Cardiac septum (tissue), 1 donor: ENCODE measurements around the gene GTF2H4. TPM values are rescaled to one million over a fixed set of nuclear protein-coding genes. Genes with fewer than 3 reads are reported as not detected.

ENCODE experiments used
- DNase-seq: peaks from one replicate; pipeline ENCODE4 v3.0.0-alpha.2; 2020; ENCODE audit warnings: low spot score
- intact Hi-C: fragments of 100-400 bp; cut with DNase I; formaldehyde crosslinking; loops from one replicate; pipeline ENCODE4 v1.14.0; 2022
- total RNA-seq: library from RNA; stranded (reverse); fragmentation: NEBNext Ultra II Directional; extraction: Animal tissue kit (Norgen Biotek cat#: 25700); gene quantifications from one replicate; pipeline ENCODE4 v1.2.1, GENCODE V29; 2021
- donor health status: DM: no; HTN: no; CAD: no.

The GTF2H4 gene
- total RNA-seq, 1 donor from 2014 or later = 16.0 TPM

DNA sequence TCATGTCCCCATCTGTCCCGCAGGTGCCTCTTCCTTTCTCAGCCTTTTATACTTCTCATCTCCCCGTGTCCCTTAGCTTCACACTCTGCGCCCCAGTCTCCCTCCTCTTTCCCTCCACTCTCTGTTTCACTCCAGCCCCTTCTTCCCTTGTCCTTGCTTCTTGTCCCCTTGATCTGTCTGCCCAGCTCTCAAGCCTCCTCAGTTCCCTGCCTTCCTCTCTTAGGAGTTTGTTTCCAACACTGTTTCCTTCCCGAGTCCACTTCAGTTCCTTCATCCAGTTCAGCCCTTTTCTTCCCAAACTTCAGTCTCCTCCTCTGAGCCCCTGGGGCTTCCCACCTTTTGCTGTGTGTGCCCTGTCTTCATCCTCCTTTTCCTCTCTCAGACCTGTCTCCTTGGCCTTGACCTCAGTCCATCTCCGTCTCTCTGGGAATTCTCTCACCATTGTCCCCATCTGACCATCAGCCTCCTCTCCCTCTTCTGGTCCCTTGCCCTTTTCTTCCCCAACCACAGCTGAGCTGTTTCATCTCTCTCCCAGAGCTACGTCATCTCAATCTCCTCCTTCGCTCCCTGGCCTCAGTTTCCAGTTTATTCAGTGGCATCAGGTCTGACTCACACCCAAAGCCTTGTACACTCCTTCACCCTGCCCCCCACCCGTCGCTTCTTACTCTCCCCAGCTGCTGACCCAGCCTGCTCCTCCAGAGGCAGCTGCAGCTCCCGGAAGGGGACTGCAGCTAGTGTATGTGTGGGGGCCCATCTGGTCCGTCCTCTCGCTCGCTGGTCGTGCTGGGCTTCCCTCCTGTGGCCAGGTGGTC lies 26.4 kb upstream of the GTF2H4 start:
- intact Hi-C loops = loop anchor here (2.0 to 5.0 kb wide), 2 partner anchors 135 to 204 kb away; no protein-coding TSS in a partner anchor
- DNase-seq = no peak

DNA sequence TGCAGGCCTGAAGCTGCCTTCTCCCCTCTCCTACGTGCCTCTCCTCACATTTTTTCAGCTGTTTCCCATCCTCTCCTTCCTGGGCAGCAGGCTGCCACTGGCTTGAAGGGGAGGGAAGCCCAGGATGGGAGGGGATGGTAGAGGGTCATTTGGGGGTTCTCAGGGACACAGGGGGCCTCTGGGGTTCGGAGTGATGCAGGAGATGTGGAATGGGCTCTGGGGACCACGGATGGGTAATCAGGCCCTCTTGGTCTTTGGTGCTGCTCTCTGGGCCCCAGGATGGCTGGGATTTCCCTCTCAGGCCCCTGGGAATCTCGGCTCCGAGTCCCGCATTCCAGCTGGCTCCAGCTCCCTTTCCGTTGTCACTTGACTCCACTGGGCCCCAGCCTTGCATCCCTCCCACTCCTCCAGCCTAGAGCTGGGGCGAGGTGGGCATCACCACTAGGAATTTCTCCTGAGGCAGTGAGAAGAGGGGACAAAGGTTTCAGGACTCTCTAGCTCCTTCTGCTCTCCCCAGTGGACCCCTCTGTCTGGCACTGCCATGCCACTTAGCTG lies 25.7 kb upstream of the GTF2H4 start:
- intact Hi-C loops = loop anchor here (2.0 to 5.0 kb wide), 2 partner anchors 135 to 205 kb away; no protein-coding TSS in a partner anchor

DNA sequence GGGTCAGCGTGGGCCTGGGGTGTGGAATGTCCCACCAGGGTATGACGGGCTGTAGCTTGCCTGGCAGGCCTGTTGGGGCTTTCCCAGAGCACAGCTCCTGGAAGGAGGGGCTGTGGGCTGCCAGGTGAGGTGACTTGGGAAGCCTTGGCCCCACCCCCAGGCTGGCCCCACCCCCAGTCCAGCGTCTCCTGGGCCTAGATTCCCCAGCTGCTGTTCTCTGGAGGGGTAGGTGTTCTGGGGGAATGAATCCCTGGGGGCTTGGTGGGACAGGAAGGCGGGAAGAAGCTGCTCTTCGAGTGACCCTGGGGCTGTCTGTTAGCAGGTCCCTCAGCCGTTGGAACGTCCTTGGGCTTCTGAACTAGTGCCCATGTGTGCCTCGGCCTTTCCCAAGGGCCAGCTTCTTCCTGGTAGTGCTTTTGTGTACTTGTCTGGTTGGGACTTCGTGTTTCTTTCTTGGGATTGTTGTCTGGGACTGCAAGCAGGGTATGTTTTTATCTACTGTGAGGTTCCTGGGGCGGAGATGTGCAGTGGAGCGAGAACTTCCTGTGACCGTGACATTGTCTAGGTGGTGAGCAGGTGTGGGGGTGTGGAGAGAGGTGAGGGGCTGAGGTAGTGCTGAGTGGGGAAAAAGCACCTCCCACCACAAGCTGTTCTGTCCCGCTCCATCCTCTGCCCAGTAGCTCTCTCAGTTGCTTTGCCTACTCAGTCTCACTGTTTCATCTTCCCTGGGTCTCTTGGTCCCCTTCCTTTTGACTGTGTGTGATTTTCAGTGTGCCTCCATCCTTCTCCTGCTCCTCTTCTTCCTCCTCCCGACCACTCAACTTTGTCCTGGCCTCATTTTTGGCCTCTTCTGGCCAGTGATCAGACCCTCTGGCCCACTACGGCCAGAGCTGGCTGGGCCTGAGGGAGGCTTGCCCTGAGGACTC lies 25.0 kb upstream of the GTF2H4 start:
- intact Hi-C loops = loop anchor here (2.0 to 5.0 kb wide), 2 partner anchors 136 to 206 kb away; no protein-coding TSS in a partner anchor
- DNase-seq = no peak

More for the DNA sequence above, 25.7 kb upstream of the GTF2H4 start:
- DNase-seq = no peak

DNA sequence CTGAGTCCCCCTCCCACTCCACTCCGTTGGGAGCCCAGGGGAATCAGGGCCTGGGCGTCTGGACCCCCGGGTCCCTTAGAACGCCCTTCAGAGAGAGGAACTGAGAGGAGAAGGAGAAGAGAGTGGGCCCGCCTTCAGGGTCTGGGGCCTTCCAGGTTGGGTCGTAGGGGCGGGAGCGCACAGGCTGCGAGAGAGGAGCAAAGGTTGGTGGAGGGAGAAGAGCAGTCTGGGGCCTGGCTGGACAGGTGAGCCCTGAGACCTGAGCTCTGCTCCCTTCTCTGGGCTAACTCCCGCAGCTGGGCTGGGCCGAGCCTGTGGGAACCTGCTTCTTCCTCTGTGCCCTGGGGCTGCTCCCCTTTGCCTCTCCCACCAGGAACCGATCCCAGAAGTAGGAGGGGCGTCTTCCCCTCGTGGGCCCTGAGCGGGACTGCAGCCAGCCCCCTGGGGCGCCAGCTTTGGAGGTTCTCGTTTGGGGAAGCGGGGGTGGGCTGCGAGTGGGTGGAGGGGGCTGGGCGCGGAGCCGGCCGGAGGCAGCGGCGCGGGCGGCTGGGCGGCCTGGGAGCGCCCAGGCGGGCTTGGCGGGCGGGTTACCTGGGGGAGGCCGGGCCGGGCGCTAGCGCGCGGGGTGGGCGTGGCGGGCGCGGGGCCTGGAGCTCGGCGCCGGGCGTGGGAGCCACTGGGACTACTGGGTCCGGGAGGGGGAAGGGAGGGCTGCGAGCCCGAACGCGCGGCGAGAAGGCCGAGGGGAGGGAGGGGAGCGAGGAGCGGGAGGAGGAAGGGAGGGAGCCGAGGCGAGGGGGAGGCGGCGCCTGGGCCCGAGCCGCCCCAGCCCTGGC lies 24.1 kb upstream of the GTF2H4 start, which contains the start of gene DDR1:
Gene DDR1, plus strand, starts transcription at position 835 of the 836 bp plus-strand sequence. CDS start 4,211 bp downstream, outside the sequence.
- intact Hi-C loops = loop anchor here (2.0 to 5.0 kb wide), 2 partner anchors 137 to 207 kb away; no protein-coding TSS in a partner anchor
- DNase-seq = peak; percentile 88

DNA sequence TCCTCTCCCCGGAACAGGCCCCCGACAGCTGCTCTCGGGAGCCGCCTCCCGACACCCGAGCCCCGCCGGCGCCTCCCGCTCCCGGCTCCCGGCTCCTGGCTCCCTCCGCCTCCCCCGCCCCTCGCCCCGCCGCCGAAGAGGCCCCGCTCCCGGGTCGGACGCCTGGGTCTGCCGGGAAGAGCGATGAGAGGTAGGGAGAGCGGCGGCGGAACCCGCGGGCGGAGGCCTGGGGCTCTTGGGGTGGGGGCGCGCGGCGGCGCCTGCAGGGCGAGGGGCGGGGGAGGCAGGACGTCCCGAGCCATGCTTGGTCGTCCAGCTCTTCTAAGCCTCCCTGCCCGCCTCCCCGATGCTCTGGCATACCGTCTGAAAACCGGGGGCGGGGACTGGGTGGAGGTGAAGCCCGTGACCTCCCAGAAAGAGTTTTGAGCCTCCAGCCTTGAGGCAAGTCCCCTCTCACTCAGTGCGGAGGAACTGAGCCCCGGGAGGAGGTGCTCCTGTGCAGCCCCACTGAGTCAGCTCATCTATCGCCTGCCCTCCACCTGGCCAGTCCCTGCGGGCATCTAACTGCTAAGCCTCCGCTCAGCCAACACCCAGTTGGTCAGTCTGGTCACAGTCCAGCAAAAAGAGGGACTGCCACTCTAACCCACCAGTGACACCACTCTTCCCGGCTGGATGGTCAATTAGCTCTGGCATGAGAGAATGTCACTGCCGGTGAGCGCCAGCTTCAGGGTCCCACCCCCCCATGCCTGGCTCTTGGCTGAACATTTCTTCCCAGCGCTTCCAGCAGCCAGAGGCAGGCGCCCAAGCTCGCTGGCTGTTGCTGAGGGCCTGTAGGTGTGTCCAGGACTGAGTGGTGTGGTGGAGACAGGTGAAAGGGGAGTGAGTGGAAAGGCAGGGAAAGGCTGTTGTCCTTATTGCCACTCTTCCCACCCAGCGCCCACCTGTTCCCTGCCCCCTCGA lies 23.2 kb upstream of the GTF2H4 start:
- no peak for DNase-seq
- intact Hi-C loops = loop anchor here (5.0 kb wide), 1 partner anchor 208 kb away; no protein-coding TSS in a partner anchor

DNA sequence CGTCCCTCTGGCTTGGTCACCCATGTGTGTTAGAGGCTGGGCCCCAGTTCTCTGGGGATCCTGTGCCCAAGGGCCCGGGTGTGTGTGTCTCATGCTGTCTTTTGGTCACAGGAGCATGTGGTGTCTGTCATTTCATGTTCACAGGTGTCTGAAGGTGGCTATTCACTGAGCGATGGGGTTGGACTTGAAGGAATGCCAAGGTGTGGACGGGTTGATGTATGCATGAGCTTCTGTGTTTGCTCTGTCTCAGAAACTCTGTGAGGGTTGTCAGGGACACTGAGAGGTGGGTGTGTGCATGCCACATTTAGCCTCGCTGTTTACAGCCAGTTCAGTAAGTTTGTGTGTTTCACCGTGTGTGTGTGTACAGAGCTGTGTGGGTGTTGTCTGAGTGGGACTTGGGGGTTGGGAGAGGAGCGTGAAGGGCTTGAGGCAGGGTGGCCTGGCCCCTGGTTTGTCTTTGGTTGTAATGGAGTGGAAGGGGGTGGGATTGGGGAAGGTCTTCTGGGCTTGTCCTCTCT lies 22.5 kb upstream of the GTF2H4 start:
- DNase-seq = no peak
- intact Hi-C loops = no loop called here

DNA sequence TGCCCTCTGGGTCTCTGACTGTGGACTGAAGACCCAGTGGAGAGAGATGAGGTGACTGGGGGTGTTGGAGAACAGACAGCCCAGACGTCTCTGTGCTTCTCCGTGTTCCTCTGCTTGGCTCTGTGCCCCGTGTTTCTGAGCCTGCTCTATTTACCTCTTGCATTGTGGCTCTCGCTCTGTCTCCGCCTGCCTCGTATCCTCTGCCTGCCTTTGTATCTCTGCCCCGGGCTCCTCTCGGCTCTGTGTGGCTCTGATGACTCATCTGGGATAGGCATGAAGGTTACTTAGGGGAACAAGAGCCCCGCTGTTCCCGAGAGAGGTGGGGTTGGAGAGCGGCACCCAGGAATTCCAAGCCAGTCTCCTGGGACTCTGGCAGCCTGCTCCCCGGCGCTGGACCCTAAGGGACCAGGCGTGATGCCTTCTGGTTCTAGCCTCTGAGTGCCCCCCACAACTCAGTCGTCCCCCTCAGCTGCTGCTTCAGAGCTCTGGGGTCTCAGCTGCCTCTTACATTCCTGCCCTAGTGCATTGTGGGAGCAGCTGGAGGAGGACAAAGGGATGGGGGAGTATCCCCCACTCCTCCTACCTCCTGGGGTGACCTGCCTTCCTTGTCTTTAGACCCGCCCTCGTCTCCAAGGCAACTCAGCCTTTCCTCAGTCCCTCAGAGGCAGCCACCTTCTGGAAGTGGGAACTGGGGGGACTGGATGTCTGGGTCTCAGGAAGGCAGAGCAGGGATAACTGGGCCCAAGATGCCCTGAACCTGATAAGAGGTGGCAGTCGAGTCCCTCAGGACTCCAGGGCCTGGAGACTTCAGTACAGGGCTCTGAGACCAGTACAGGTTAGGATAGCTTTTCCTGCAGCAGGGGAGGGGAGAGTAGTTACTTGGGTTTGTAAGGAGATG lies 21.8 kb upstream of the GTF2H4 start:
- peak; percentile 56 for DNase-seq
- intact Hi-C loops = no loop called here

DNA sequence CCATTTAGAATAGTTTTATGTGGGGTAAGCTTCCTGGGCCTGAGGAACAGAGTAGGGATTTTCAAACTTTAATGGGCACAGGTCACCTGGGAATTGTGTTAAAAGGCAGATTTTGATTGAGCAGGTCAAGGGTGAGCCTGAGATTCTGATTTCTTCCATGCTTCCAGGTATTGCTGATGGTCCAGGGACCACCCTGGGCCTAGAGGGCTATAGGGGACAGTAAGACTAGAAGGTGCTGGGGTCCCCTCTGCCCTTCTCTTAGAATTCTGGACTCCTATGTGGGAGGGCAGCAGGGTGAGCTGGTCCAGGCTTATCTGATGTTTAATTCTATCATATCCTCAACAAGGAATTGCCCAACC lies 21.1 kb upstream of the GTF2H4 start:
- intact Hi-C loops = no loop called here
- peak; percentile 51 for DNase-seq

DNA sequence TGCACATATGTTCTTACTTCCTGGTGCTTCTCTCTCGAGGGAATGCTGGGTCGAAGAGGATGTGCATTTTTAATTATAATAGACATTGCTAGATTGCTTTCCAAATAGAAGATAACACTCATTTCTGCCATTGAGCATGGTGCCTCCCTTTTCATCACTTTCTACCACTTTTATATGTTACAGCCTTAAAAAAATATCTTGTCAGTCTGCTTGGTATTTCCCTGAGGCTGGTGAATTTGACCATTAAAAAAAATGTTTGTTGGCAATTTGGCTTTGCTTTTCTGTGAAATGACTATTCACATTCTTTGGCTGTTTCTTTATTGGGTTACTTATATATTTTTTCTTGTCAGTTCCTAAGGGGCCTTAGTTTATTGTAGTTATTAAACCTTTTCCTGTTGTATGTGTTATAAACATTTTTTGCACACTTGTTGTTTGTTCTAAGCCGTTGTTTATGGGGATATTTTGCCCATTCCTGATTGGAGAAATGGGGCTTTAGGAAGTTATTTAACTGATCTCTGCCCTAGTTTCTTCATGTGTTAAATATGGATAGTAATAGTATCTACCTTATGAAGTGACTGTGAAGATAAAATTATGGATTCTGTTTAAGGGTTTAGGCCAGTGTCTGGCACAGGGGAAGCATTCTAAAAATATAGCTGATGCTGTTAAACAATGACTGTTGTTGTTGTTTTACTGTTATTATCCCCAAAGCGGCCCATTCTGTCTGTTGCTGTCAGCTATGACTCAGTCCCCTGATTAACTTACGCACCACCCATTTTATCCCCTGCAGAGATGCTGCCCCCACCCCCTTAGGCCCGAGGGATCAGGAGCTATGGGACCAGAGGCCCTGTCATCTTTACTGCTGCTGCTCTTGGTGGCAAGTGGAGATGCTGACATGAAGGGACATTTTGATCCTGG lies 19.8 kb upstream of the GTF2H4 start:
- peak; percentile 4 for DNase-seq
- intact Hi-C loops = no loop called here

DNA sequence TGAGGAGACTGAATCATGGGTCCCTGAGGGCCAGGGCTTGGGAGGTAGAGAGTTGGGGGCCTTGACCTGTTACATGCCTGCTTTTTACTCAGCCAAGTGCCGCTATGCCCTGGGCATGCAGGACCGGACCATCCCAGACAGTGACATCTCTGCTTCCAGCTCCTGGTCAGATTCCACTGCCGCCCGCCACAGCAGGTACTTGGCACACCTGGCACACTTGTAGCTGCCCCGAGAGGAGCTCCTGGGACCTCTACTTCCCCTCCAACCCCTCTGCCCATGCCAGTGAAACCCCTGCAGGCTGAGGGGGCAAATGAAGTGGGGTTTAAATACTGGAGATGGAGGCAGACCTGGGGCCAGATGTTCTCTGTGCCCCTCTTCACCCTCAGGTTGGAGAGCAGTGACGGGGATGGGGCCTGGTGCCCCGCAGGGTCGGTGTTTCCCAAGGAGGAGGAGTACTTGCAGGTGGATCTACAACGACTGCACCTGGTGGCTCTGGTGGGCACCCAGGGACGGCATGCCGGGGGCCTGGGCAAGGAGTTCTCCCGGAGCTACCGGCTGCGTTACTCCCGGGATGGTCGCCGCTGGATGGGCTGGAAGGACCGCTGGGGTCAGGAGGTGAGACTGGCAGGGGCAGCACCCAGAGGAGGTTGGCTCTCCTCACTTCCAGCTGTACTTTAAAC lies 19.1 kb upstream of the GTF2H4 start:
- DNase-seq = peak; percentile 74
- intact Hi-C loops = no loop called here

DNA sequence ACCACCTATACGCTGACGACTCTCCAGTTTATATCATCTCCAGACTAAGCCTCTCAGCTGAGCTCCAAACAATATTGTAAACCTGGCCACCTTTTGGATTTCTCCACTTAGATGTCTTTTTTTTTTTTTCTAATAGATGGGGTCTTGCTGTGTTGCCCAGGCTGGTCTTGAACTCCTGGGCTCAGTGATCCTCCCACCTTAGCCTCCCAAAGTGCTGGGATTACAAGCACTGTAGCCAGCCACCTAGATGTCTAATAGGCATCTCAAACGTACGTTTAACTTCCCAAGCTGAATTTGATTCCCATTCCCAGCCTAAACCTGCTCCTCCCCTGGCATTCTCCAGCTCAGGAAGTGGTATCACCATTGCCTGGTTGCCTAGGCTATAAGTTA lies 18.5 kb upstream of the GTF2H4 start:
- peak; percentile 9 for DNase-seq
- intact Hi-C loops = no loop called here

DNA sequence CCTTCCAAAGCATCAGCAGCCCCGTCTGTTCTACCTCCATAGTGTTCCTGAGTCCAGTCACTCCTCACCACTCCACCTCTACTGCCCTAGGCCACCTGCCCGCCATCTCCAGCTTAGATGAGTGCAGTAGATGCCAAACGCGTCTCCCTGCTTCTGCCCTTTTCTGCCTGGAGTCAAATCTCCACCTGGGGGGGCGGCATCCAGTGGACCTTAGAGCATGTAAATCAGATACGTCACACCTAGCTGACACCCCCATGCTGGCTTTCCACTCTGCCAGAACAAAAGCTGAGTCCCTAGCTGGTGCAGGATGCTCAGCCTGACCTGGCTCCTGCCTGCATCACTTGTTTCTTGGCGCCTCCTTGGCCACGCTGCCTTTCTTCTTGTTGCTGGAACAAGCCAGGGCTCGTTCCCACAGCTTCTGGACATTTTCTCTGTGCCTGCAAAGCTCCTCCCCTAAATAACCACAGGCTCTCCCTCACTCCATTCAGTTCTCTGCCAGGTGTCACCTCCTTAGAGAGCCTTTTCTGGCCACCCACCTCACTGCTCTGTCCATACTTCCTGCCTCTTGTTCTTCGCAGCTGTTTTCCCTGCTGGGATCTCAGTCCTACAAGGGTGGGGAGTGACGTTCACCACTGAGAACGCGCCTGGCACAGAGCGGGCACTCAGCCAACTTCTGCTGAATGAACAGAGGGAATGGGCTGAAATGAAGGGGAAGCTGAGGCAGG lies 17.9 kb upstream of the GTF2H4 start:
- intact Hi-C loops = no loop called here

DNA sequence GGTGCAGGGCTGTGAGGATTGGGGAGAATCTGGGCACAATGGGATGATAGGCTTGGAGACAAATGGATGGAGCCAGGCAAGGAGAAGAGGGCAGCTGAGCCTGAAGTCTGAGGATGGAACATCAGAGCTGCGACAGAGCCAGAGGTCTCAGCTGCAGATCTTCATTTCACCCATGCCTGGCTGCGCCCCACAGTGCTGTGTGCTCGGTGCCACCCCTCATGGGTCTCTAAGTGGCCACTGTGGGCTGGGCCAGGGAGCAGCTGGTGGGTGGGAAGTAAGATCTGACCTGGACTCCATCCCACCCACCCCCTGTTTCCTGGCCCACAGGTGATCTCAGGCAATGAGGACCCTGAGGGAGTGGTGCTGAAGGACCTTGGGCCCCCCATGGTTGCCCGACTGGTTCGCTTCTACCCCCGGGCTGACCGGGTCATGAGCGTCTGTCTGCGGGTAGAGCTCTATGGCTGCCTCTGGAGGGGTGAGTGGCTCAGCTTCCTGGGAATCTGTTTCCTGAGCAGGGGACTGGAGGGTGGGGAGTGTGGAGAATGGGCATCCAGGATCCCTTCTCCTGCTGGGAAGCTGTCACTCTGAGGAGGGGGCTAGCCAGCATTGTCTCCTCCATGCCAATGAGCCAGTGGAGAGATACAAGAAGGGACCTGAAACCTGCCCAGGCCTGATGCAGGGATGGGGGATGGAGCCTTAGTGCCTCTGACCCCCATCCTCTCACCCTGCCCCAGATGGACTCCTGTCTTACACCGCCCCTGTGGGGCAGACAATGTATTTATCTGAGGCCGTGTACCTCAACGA lies 17.2 kb upstream of the GTF2H4 start:
- intact Hi-C loops = no loop called here

More for the DNA sequence above, 17.9 kb upstream of the GTF2H4 start:
- DNase-seq = peak; percentile 51

DNA sequence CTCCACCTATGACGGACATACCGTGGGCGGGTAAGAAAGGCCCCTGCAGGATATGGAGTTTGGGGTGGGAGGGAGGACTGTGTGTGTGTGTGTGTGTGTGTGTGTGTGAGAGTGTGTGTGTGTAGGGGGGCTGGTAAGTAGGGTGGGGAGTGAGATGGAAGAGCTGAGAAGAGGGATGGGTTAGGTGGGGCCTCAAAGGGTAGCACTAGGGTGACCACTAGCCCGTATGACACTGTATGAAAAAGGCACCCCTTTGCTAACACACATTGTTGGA lies 16.6 kb upstream of the GTF2H4 start:
- intact Hi-C loops = no loop called here
- DNase-seq = no peak

More for the DNA sequence above, 17.2 kb upstream of the GTF2H4 start:
- peak; percentile 58 for DNase-seq
